ENCODE measurements around the gene SEC24C. TPM values are rescaled to one million over a fixed set of nuclear protein-coding genes. Genes with fewer than 3 reads are reported as not detected.
"Not testable (repeated sequence)": the region's sequence is repeated elsewhere in the genome, so short reads cannot be mapped to it uniquely, and the experiment has no call there.

SEC24C gene
- total RNA-seq, 1 donor from 2014 or later = 65.9 TPM

DNA sequence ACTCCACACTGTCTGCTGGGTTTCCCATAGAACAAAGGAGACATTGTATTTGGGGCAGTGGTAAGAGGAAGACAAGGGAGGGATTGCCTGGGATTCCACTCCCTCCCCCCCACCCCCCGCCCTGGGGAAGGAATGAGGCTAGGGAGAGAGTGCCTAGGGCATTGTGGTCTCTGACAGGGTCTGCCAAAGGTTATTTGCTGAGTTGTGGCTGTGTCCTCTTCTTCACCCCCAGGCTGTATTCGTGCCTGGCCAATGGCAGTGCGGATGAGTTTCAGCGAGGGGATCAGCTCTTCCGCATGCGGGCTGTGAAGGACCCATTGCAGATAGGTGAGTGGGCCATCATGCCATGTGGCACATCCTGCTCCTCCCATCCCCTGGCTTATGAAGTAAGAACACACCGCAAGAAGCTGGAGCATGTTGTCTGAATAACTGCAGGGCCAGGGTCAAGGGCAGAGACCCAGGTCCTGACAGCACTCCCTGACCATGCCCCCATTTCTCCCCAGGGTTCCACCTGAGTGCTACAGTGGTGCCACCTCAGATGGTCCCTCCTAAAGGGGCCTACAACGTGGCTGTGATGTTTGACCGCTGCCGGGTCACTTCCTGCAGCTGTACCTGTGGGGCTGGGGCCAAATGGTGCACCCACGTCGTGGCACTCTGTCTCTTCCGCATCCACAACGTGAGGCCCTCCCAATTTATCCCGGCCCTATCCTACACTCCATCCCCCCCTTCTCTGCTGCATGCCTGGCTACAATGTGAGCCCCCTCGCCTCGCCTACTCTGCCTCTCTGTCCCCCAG, 44.9 kb downstream of the SEC24C start:
- H3K27ac ChIP-seq = no peak overlapping the region
- H3K27me3 ChIP-seq = no peaks in the 10 kb centered on the region
- H3K36me3 ChIP-seq = peaks cover 56 to 57% of the 10 kb centered on the region in 2 donors
- H3K9me3 ChIP-seq = no peaks in the 10 kb centered on the region
- peaks cover 4 to 21% of the 10 kb centered on the region in 2 donors for H3K4me1 ChIP-seq
- intact Hi-C loops (cut with DNase I) = no loop called here
- no peak overlapping the region for H3K4me3 ChIP-seq
- DNase-seq (ENCODE audit: low spot score in 2 of 2) = no peak
- TF ChIP-seq, protein P1, sequence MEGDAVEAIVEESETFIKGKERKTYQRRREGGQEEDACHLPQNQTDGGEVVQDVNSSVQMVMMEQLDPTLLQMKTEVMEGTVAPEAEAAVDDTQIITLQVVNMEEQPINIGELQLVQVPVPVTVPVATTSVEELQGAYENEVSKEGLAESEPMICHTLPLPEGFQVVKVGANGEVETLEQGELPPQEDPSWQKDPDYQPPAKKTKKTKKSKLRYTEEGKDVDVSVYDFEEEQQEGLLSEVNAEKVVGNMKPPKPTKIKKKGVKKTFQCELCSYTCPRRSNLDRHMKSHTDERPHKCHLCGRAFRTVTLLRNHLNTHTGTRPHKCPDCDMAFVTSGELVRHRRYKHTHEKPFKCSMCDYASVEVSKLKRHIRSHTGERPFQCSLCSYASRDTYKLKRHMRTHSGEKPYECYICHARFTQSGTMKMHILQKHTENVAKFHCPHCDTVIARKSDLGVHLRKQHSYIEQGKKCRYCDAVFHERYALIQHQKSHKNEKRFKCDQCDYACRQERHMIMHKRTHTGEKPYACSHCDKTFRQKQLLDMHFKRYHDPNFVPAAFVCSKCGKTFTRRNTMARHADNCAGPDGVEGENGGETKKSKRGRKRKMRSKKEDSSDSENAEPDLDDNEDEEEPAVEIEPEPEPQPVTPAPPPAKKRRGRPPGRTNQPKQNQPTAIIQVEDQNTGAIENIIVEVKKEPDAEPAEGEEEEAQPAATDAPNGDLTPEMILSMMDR (IDR thresholded peaks at IDR 0.05) = no peak

DNA sequence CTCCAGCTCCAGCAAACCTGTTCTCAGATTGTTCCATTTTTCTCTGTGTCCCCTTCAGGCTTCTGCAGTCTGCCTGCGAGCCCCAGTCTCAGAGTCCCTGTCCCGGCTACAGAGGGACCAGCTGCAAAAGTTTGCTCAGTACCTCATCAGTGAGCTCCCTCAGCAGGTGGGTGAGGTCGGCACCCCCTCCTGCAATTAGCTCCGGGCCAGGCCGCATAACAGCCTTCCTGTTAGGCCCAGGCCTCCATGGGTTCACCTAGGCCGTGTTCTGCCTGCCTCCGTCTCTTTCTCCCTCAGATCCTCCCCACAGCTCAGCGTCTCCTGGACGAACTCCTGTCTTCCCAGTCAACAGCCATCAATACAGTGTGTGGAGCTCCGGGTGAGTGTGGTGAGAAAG, 45.5 kb downstream of the SEC24C start:
- TF ChIP-seq, protein P1 (IDR thresholded peaks at IDR 0.05) = no peak
- DNase-seq (ENCODE audit: low spot score in 2 of 2) = no peak
- Histone ChIP-seq H3K4me1 (peaks cover 4 to 21% of the 10 kb centered on the region in 2 donors), H3K9me3 (no peaks in the 10 kb centered on the region), H3K27ac (no peak overlapping the region), H3K4me3 (no peak overlapping the region), H3K36me3 (peaks cover 62 to 63% of the 10 kb centered on the region in 2 donors), H3K27me3 (no peaks in the 10 kb centered on the region)
- intact Hi-C loops (cut with DNase I) = no loop called here

DNA sequence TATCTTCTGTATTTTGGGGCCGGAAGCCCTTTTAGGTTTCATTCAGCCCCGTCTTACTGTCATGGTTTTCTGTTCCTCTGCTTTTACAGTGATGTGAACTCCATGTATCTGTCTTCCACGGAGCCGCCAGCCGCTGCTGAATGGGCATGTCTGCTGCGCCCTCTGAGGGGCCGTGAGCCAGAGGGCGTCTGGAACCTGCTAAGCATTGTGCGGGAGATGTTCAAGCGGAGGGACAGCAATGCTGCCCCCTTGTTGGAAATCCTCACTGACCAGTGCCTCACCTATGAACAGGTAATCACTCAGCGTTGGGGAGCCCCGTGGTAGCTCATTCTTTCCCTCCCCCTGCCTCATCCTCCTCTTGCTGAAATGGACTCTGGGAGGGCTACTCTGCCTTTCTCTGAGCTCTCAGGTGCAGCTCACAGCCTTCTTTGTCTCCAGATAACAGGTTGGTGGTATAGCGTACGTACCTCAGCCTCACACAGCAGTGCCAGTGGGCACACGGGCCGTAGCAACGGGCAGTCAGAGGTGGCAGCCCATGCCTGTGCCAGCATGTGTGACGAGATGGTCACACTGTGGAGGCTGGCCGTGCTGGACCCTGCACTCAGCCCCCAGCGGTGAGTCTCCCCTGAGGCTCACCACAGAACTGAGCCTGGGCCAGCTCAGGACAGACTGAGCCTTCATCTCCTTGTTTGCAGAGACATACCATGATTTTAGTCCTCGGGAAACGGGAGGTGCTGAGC, 46.9 kb downstream of the SEC24C start:
- DNase-seq (ENCODE audit: low spot score in 2 of 2) = no peak
- intact Hi-C loops (cut with DNase I) = no loop called here
- H3K36me3 ChIP-seq = peaks cover 76% of the 10 kb centered on the region in 2 donors

DNA sequence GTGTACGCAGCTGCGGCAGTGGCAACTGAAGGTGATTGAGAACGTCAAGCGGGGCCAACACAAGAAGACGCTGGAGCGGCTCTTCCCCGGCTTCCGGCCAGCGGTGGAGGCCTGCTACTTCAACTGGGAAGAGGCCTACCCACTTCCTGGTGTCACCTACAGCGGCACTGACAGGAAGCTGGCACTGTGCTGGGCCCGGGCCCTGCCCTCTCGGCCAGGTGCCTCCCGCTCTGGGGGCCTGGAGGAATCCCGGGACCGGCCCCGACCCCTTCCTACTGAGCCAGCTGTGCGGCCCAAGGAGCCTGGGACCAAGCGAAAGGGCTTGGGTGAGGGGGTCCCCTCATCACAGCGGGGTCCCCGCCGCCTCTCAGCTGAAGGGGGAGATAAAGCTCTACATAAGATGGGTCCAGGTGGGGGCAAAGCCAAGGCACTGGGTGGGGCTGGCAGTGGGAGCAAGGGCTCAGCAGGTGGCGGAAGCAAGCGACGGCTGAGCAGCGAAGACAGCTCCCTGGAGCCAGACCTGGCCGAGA, 47.8 kb downstream of the SEC24C start:
- H3K36me3 ChIP-seq = peaks cover 84 to 85% of the 10 kb centered on the region in 2 donors
- TF ChIP-seq, protein P1 (IDR thresholded peaks at IDR 0.05) = no peak
- no peak for DNase-seq (ENCODE audit: low spot score in 2 of 2)
- H3K27me3 ChIP-seq = no peaks in the 10 kb centered on the region
- H3K9me3 ChIP-seq = no peaks in the 10 kb centered on the region
- peaks cover 4 to 12% of the 10 kb centered on the region in 2 donors for H3K4me1 ChIP-seq
- no peak overlapping the region for H3K27ac ChIP-seq
- H3K4me3 ChIP-seq = no peak overlapping the region
- intact Hi-C loops (cut with DNase I) = no loop called here

More for the DNA sequence above, 46.9 kb downstream of the SEC24C start:
- TF ChIP-seq, protein P1 (IDR thresholded peaks at IDR 0.05) = no peak
- Histone ChIP-seq H3K27ac (no peak overlapping the region), H3K4me3 (no peak overlapping the region), H3K9me3 (no peaks in the 10 kb centered on the region), H3K4me1 (peaks cover 4 to 17% of the 10 kb centered on the region in 2 donors), H3K27me3 (no peaks in the 10 kb centered on the region)

DNA sequence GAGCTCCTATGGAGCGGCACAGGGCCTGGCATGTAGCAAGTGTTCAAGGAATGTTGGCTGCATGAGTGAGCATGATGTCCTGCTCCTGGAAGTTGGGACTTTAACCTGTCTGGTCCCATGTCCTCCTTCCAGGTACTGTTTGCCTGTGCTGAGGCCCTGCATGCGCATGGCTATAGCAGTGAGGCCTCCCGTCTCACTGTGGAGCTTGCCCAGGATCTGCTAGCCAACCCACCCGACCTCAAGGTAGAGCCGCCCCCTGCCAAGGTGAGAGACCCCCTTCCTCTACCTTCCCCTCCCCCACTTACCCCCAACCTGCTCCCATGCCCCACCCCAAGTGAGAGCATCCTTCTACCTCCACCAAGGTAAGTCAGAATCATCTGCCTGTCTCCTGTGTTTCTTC, 49.3 kb downstream of the SEC24C start:
- Histone ChIP-seq H3K4me3 (no peak overlapping the region), H3K36me3 (peaks cover 98 to 100% of the 10 kb centered on the region in 2 donors), H3K9me3 (no peaks in the 10 kb centered on the region), H3K4me1 (no peaks in the 10 kb centered on the region), H3K27me3 (no peaks in the 10 kb centered on the region), H3K27ac (no peak overlapping the region)
- intact Hi-C loops (cut with DNase I) = no loop called here
- no peak for DNase-seq (ENCODE audit: low spot score in 2 of 2)
- TF ChIP-seq, protein P1 (IDR thresholded peaks at IDR 0.05) = no peak

DNA sequence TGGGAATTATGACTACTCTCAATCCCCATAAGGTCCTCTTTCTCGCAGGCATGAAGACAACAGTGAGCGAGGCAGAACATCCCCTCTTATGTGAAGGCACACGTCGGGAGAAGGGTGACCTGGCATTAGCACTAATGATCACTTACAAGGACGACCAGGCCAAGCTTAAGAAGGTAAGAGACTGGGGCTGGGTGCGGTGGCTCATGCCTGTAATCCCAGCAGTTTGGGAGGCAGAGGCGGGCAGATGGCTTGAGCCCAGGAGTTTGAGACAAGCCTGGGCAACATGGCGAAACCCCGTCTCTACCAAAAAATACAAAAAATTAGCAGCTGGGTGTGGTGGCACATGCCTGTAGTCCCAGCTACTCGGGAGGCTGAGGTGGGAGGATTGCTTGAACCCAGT, 51.3 kb downstream of the SEC24C start:
- DNase-seq (ENCODE audit: low spot score in 2 of 2); H3K27me3 ChIP-seq; intact Hi-C loops (cut with DNase I); H3K4me3 ChIP-seq; H3K27ac ChIP-seq; H3K4me1 ChIP-seq; H3K9me3 ChIP-seq: not testable (repeated sequence)
- H3K36me3 ChIP-seq = peaks cover 95 to 96% of the 10 kb centered on the region in 2 donors

DNA sequence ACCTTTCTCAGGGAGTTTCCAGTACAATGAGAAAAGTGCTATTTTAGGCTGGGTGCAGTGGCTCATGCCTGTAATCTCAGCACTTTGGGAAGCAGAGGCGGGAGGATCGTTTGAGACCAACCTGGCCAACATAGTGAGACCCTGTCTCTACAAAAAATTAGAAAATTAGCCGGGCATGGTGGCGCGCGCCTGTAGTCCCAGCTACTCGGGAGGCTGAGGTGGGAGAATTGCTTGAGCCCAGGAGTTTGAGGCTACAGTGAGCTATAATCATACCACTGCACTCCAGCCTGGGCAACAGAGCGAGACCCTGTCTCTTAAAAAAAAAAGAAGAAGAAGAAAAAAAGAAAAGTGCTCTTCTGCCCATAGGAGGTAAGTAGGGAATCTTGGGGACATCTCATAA, 51.9 kb downstream of the SEC24C start:
- DNase-seq (ENCODE audit: low spot score in 2 of 2); H3K27ac ChIP-seq; H3K27me3 ChIP-seq; H3K9me3 ChIP-seq; H3K4me3 ChIP-seq; H3K4me1 ChIP-seq; intact Hi-C loops (cut with DNase I): not testable (repeated sequence)
- peaks cover 95 to 96% of the 10 kb centered on the region in 2 donors for H3K36me3 ChIP-seq

Measured in ascending aorta (tissue), 2 donors.